BJ (cell line): ENCODE results near the gene CD8B. TPM values are rescaled to one million over a fixed set of nuclear protein-coding genes. Genes with fewer than 3 reads are reported as not detected.

Experiments used
- CTCF ChIA-PET: fragments of 350-600 bp; formaldehyde crosslinking; extraction: SDS; loops from one replicate; lab custom pipeline; 2021; ENCODE audit warnings: antibody characterized with exemption, inconsistent platforms; lab: Yijun Ruan, JAX
- POLR2A ChIA-PET: fragments of 300-600 bp; sonication (Branson Sonifier 250); formaldehyde crosslinking; extraction: SDS; loops from one replicate; lab custom pipeline; 2021; ENCODE audit warnings: antibody characterized with exemption; lab: Charles Lee
- DNase-seq: peaks from one replicate; pipeline ENCODE4 v3.0.0-alpha.2; 2011; ENCODE audit warnings: low read depth
- H3K27me3 ChIP-seq: 2 replicates; pipeline ENCODE4 v1.6.0; 2011; ENCODE audit warnings: low read length; ENCODE audit not compliant: control insufficient read depth, insufficient read depth
- H3K36me3 ChIP-seq: 2 replicates; pipeline ENCODE4 v1.5.1; 2011; ENCODE audit warnings: low read length; ENCODE audit not compliant: control insufficient read depth, insufficient read depth
- H3K4me3 ChIP-seq: 2 replicates; pipeline ENCODE4 v1.5.1; 2011; ENCODE audit warnings: low read depth, mild to moderate bottlenecking, control low read depth, low read length
- polyA plus RNA-seq: library from polyadenylated mRNA; depleted of rRNA; stranded (reverse); fragments of >200 nt; gene quantifications from 2 replicates; pipeline ENCODE4 v1.2.3, GENCODE V29; 2011
- TF ChIP-seq, protein P1 (sequence below): IDR thresholded peaks from 2 replicates; pipeline ENCODE4 v1.5.1; 2011; ENCODE audit warnings: low read depth, mild to moderate bottlenecking, control low read depth, inconsistent platforms, low read length, moderate library complexity; ENCODE audit not compliant: insufficient read depth

CD8B gene
- polyA plus RNA-seq, 1 experiment = not detected

GRCh38 chr2:86785456-86785855 lies 76.2 kb downstream of the CD8B start:
- TF ChIP-seq, protein P1, sequence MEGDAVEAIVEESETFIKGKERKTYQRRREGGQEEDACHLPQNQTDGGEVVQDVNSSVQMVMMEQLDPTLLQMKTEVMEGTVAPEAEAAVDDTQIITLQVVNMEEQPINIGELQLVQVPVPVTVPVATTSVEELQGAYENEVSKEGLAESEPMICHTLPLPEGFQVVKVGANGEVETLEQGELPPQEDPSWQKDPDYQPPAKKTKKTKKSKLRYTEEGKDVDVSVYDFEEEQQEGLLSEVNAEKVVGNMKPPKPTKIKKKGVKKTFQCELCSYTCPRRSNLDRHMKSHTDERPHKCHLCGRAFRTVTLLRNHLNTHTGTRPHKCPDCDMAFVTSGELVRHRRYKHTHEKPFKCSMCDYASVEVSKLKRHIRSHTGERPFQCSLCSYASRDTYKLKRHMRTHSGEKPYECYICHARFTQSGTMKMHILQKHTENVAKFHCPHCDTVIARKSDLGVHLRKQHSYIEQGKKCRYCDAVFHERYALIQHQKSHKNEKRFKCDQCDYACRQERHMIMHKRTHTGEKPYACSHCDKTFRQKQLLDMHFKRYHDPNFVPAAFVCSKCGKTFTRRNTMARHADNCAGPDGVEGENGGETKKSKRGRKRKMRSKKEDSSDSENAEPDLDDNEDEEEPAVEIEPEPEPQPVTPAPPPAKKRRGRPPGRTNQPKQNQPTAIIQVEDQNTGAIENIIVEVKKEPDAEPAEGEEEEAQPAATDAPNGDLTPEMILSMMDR = no peak
- POLR2A ChIA-PET = no interaction called here
- CTCF ChIA-PET = no interaction called here
- Histone ChIP-seq H3K36me3 (no peaks in the 10 kb centered on the region), H3K4me3 (no peak overlapping the region), H3K27me3 (peaks cover 33% of the 10 kb centered on the region)
- no peak for DNase-seq

GRCh38 chr2:86783615-86784339 lies 77.9 kb downstream of the CD8B start:
- Histone ChIP-seq H3K36me3 (no peaks in the 10 kb centered on the region), H3K27me3 (peaks cover 19% of the 10 kb centered on the region), H3K4me3 (no peak overlapping the region)
- CTCF ChIA-PET = no interaction called here
- no peak for DNase-seq
- TF ChIP-seq, protein P1 = no peak
- POLR2A ChIA-PET = no interaction called here

DNA sequence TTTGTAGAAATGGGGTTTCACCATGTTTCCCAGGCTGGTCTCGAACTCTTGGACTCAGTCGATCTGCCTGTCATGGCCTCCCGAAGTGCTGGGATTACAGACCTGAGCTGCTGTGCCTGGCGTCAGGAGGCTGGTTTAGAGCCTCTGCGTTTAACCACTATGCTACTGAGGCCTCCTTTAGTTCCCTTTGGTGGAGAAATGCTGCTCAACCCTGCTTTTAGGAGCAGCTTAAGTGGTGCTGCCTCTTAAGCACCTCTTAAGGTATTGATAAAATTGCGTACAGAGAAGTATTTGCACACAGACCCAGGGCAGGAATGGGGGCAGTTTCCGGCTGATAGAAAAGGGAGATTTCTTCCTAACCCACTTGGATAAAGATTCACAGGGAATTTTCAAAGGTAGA lies 78.9 kb downstream of the CD8B start:
- Histone ChIP-seq H3K4me3 (no peak overlapping the region), H3K36me3 (no peaks in the 10 kb centered on the region), H3K27me3 (peaks cover 10% of the 10 kb centered on the region)
- POLR2A ChIA-PET = no interaction called here
- TF ChIP-seq, protein P1 = no peak
- no peak for DNase-seq
- CTCF ChIA-PET = no interaction called here

DNA sequence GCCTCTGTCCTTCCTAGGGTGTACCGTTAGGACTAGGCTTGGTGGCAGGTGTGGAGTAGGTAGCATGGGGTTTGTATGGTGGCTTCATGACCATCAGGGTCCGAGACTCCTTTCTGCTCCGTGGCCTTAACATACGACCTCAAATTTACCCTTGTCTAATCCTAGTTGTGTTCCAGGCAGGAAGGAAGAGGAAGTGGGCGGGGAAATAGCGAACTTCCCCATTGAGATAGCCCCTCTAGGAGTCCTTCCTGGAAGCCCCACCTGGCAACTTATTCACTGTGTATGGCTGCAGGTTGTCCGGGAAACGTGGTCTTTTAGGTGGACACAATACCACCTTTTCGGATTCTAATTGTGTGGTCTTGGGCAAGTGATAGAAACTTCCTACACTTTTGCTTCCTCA lies 80.3 kb downstream of the CD8B start:
- Histone ChIP-seq H3K36me3 (peaks cover 1% of the 10 kb centered on the region; the same call in 1 of the 2 replicates), H3K27me3 (peaks cover 9% of the 10 kb centered on the region), H3K4me3 (no peak overlapping the region)
- ChIA-PET CTCF (no interaction called here), POLR2A (no interaction called here)
- TF ChIP-seq, protein P1 = no peak
- DNase-seq = no peak

GRCh38 chr2:86779971-86780370 lies 81.7 kb downstream of the CD8B start:
- no peak overlapping the region for H3K4me3 ChIP-seq
- H3K27me3 ChIP-seq = peaks cover 4% of the 10 kb centered on the region; the same call in 1 of the 2 replicates
- ChIA-PET CTCF (interaction anchor here (0.7 kb wide), 1 partner anchor 16 kb away, joined by 3 read pairs; no protein-coding TSS in a partner anchor), POLR2A (no interaction called here)
- no peak for DNase-seq
- TF ChIP-seq, protein P1 = no peak
- H3K36me3 ChIP-seq = peaks cover 1% of the 10 kb centered on the region; the same call in 1 of the 2 replicates
